ENCODE data around the gene ADCY10. TPM values are rescaled to one million over a fixed set of nuclear protein-coding genes. Genes with fewer than 3 reads are reported as not detected.
A peak's percentile ranks its signal among the peaks of the same experiment; 100 is the strongest.

ADCY10 gene
- total and polyA plus RNA-seq, 2 experiments from 2014 or later, result 0.93 to 1.5 TPM

DNA sequence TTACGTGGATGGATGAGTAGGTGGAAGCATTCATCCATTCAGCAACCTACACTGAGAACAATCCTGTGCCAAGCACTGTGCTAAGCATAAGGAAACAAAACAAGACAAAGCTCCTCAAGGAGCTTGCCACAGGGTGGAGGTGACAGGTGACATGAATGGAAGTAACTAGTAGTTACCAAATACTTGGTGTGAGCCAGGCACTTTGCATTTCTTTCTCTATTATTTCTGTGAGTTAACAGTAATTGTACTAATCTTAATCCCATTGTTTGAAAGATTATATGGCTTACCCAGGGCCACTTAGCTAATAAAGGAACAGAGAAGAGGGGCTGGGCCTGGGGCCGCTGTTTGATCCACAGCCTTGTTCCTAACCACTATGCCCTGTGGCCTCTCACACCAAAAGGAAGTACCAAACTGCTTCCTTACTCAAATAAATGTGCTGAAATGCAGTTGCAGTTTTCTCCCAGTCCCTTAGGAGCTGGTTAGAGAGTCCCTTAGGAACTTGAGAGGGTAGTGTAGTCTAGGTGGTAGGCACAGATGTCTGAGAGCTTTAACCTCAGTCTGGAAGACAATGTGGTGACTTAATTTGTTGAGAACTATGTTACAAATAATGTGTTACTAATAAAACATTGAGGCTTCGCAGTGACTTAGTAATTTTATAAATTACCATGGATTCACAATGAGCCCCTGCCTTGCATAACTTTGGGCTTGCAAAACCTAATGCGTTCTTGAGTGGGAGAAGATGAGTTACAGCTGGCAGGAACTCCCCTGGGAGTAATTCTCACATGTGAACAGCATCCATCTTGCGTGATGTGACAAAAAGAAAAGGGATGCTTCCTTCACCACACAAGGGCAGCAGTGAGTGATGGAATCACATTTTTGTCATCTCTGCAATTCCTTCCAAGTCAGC lies 122.4 kb downstream of the ADCY10 start:
- Histone ChIP-seq H3K4me3 (no peak overlapping the region), H3K27ac (no peak overlapping the region), H3K27me3 (no peaks in the 10 kb centered on the region), H3K36me3 (replicated peaks; ENCODE audit: insufficient read depth, low read depth) (peaks cover 3% of the 10 kb centered on the region), H4K20me1 (ENCODE audit: insufficient read depth, poor library complexity, severe bottlenecking) (no peaks in the 10 kb centered on the region), H3K4me2 (no peak overlapping the region), H2AFZ (no peak overlapping the region), H3K4me1 (ENCODE audit: insufficient read depth) (peaks cover 4% of the 10 kb centered on the region), H3K79me2 (no peaks in the 10 kb centered on the region), H3K9me2 (replicated peaks; ENCODE audit: insufficient read depth) (no peaks in the 10 kb centered on the region), H3K9me3 (ENCODE audit: low read depth) (no peaks in the 10 kb centered on the region)
- no peak for TF ChIP-seq EZH2phosphoT487 (IDR thresholded peaks at IDR 0.05; ENCODE audit: low read depth, severe bottlenecking, unreplicated experiment)
- TF ChIP-seq, protein P1, sequence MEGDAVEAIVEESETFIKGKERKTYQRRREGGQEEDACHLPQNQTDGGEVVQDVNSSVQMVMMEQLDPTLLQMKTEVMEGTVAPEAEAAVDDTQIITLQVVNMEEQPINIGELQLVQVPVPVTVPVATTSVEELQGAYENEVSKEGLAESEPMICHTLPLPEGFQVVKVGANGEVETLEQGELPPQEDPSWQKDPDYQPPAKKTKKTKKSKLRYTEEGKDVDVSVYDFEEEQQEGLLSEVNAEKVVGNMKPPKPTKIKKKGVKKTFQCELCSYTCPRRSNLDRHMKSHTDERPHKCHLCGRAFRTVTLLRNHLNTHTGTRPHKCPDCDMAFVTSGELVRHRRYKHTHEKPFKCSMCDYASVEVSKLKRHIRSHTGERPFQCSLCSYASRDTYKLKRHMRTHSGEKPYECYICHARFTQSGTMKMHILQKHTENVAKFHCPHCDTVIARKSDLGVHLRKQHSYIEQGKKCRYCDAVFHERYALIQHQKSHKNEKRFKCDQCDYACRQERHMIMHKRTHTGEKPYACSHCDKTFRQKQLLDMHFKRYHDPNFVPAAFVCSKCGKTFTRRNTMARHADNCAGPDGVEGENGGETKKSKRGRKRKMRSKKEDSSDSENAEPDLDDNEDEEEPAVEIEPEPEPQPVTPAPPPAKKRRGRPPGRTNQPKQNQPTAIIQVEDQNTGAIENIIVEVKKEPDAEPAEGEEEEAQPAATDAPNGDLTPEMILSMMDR (IDR thresholded peaks at IDR 0.05; ENCODE audit: poor library complexity), result no peak
- no peak for TF ChIP-seq EZH2 (IDR thresholded peaks at IDR 0.05; ENCODE audit: borderline replicate concordance)
- DNase-seq (ENCODE audit: low spot score), result peak; percentile 28
- WGBS (ENCODE audit: low lambda C conversion rate, missing lambda C conversion rate), result 71% methylated on average over 5 of the region's 5 CpGs

- no peak overlapping the region for H3K4me2 ChIP-seq
- no peak overlapping the region for H2AFZ ChIP-seq
- no peak for DNase-seq (ENCODE audit: low spot score)
- H3K79me2 ChIP-seq, result no peaks in the 10 kb centered on the region
- H3K4me1 ChIP-seq (ENCODE audit: insufficient read depth), result no peaks in the 10 kb centered on the region
- WGBS (ENCODE audit: low lambda C conversion rate, missing lambda C conversion rate), result 100% methylated on average over 5 of the region's 5 CpGs
- H4K20me1 ChIP-seq (ENCODE audit: insufficient read depth, poor library complexity, severe bottlenecking), result no peaks in the 10 kb centered on the region
- no peaks in the 10 kb centered on the region for H3K9me3 ChIP-seq (ENCODE audit: low read depth)
- H3K27ac ChIP-seq, result no peak overlapping the region
- TF ChIP-seq, protein P1 (IDR thresholded peaks at IDR 0.05; ENCODE audit: poor library complexity), result no peak
- no peak for TF ChIP-seq EZH2phosphoT487 (IDR thresholded peaks at IDR 0.05; ENCODE audit: low read depth, severe bottlenecking, unreplicated experiment)
- TF ChIP-seq EZH2 (IDR thresholded peaks at IDR 0.05; ENCODE audit: borderline replicate concordance), result no peak
- H3K36me3 ChIP-seq (replicated peaks; ENCODE audit: insufficient read depth, low read depth), result peaks cover 3% of the 10 kb centered on the region
- no peaks in the 10 kb centered on the region for H3K27me3 ChIP-seq
- no peak overlapping the region for H3K4me3 ChIP-seq
- H3K9me2 ChIP-seq (replicated peaks; ENCODE audit: insufficient read depth), result no peaks in the 10 kb centered on the region
Observed at GRCh38 chr1:167790117-167790516, 123.8 kb downstream of the ADCY10 start.

- Histone ChIP-seq H3K27ac (no peak overlapping the region), H3K9me2 (replicated peaks; ENCODE audit: insufficient read depth) (no peaks in the 10 kb centered on the region), H3K9me3 (ENCODE audit: low read depth) (no peaks in the 10 kb centered on the region), H3K79me2 (no peaks in the 10 kb centered on the region), H3K36me3 (replicated peaks; ENCODE audit: insufficient read depth, low read depth) (peaks cover 3% of the 10 kb centered on the region), H3K27me3 (no peaks in the 10 kb centered on the region), H2AFZ (no peak overlapping the region), H3K4me3 (no peak overlapping the region), H4K20me1 (ENCODE audit: insufficient read depth, poor library complexity, severe bottlenecking) (no peaks in the 10 kb centered on the region), H3K4me2 (no peak overlapping the region), H3K4me1 (ENCODE audit: insufficient read depth) (no peaks in the 10 kb centered on the region)
- TF ChIP-seq EZH2 (IDR thresholded peaks at IDR 0.05; ENCODE audit: borderline replicate concordance) (no peak), EZH2phosphoT487 (IDR thresholded peaks at IDR 0.05; ENCODE audit: low read depth, severe bottlenecking, unreplicated experiment) (no peak)
- TF ChIP-seq, protein P1 (IDR thresholded peaks at IDR 0.05; ENCODE audit: poor library complexity), result no peak
- no peak for DNase-seq (ENCODE audit: low spot score)
- WGBS (ENCODE audit: low lambda C conversion rate, missing lambda C conversion rate), result 96% methylated on average over 3 of the region's 3 CpGs
Observed at GRCh38 chr1:167789501-167789900, 124.4 kb downstream of the ADCY10 start.

Data from hepatocyte (in vitro differentiated cells).